ENCODE measurements around the gene PCDHGA1.

The PCDHGA1 gene

DNA sequence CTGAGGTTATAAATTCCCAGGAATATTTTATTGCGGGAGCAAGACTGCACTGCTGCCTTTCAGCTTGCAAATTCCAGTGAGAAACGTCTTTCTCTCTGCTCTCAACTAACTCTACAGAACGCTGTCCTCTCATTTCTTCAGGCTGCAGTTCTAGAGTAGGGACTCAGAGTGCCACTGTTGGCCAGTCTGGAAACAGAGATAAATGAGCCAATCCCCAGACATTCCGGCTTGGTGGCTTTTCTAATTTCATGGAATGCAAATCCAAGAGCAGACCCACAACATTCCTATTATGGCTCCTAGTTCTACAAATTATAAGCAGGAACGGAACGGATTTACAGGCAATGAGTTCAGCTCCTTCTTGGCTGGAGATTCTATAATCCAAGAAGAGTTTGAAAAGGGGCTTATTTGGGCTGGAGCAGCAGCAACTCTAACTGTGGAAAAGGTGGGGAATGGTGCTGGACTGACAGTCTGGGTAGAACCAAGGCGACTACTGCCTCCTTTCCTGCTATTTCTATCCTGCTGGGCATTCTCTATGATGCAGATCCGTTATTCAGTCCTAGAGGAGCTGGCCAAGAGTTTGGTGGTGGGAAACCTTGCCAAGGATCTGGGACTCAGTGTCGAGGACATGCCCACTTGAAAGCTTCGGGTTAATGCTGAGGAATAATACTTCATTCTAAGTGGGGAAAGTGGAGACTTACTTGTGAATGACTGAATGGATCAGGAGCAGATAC, 109.3 kb downstream of the PCDHGA1 start:
- no peak for DNase-seq (ENCODE audit: low spot score)

GRCh38 chr5:141440341-141440740, 110.0 kb downstream of the PCDHGA1 start:
- DNase-seq (ENCODE audit: low spot score): no peak

DNA sequence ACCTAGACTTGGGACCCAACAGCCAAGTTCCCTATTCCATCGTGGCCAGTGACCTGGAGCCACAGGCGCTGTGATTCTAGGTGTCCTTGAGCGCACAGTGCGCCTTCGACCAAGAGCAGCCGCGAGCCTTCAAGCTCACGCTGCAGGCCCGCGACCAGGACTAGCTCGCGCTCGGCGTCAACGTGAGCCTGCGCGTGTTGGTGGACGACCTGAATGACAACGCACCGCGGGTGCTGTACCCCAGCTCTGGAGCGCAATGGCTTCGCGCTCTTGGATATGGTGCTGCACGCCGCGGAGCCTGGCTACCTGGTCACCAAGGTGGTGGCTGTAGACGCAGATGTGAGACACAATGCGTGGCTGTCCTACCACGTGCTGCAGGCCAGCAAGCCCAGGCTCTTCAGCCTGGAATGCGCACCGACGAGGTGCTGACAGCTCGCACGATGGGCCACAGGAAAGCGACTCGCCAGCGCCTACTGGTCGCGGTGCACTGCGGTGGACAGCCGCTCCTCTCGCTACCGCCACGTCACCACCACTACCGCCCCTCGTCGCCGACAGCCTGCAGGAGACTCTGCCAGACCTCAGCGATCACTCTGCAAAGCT, 111.4 kb downstream of the PCDHGA1 start:
- DNase-seq (ENCODE audit: low spot score): no peak

DNA sequence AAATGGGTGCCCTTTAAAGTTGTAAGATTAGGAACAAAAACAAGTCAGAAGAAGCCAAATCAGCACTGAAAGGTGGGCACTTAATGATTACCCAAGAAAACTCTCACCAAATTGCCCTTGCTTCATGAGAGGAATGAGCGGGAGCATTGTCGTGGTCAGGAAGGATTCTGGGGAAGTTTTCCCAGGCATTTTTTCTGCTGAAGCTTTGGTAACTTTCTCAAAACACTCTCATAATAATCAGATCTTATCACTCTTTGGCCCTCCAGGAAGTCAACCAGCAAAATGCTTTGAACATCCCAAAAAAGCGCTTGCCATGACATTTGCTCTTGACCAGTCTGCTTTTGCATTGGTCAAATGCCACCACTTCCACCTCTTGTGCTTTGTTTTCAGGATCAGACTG, 135.0 kb downstream of the PCDHGA1 start:
- no peak for DNase-seq (ENCODE audit: low spot score)

- no peak for DNase-seq (ENCODE audit: low spot score)
Measured at GRCh38 chr5:141475625-141476131, 145.4 kb downstream of the PCDHGA1 start, which contains the start of gene PCDHGC3. TSS of gene PCDHGC3 (plus strand) at chr5:141475966. CDS start at chr5:141476117, 151 bp downstream.

DNA sequence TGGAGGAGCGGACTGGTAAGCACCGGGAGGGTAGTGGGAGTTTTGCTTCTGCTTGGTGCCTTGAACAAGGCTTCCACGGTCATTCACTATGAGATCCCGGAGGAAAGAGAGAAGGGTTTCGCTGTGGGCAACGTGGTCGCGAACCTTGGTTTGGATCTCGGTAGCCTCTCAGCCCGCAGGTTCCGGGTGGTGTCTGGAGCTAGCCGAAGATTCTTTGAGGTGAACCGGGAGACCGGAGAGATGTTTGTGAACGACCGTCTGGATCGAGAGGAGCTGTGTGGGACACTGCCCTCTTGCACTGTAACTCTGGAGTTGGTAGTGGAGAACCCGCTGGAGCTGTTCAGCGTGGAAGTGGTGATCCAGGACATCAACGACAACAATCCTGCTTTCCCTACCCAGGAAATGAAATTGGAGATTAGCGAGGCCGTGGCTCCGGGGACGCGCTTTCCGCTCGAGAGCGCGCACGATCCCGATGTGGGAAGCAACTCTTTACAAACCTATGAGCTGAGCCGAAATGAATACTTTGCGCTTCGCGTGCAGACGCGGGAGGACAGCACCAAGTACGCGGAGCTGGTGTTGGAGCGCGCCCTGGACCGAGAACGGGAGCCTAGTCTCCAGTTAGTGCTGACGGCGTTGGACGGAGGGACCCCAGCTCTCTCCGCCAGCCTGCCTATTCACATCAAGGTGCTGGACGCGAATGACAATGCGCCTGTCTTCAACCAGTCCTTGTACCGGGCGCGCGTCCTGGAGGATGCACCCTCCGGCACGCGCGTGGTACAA, 146.0 kb downstream of the PCDHGA1 start:
- no peak for DNase-seq (ENCODE audit: low spot score)

GRCh38 chr5:141477044-141477575, 146.8 kb downstream of the PCDHGA1 start:
- DNase-seq (ENCODE audit: low spot score): no peak

DNA sequence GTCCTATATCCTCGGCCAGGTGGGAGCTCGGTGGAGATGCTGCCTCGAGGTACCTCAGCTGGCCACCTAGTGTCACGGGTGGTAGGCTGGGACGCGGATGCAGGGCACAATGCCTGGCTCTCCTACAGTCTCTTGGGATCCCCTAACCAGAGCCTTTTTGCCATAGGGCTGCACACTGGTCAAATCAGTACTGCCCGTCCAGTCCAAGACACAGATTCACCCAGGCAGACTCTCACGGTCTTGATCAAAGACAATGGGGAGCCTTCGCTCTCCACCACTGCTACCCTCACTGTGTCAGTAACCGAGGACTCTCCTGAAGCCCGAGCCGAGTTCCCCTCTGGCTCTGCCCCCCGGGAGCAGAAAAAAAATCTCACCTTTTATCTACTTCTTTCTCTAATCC, 147.5 kb downstream of the PCDHGA1 start:
- no peak for DNase-seq (ENCODE audit: low spot score)

GRCh38 chr5:141478321-141478945, 148.1 kb downstream of the PCDHGA1 start:
- DNase-seq (ENCODE audit: low spot score): no peak

DNA sequence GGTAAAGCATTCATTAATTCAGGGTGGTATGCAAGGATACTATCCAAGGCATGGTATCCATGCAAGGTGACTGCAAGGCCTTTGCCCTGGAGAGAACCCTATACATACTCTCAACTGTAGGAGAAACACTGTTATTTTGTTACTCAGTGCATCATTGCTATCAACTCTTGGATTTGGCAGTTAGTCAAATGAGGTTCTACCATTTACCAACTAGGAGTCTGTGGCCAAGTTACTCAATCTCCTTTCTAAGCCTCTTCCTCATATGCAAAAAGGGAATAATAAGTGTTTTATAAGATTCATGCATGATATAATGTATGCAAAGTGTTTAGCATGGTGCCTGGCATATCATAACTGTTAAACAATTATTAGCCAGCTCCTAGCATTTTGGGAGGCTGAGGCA, 149.5 kb downstream of the PCDHGA1 start:
- no peak for DNase-seq (ENCODE audit: low spot score)

DNA sequence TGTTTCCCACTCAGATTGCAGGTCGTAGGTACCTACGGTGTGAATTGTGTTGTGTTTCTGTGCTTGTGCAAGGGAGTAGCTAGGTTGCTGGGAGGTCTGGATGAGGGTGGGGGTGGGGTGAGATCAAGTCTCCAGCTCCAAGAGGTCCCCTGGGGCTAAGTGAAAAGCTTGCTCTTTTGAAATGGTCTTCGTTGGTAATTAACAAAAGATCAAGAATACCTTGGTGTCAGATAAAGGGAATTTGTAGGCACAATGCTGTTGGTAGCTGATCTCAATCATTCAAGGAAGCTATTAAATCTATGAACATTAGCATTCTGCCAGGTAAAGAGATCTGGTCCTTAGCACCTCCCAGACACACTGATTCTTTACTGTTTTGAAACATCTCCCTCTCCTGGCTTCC, 153.6 kb downstream of the PCDHGA1 start:
- no peak for DNase-seq (ENCODE audit: low spot score)

DNA sequence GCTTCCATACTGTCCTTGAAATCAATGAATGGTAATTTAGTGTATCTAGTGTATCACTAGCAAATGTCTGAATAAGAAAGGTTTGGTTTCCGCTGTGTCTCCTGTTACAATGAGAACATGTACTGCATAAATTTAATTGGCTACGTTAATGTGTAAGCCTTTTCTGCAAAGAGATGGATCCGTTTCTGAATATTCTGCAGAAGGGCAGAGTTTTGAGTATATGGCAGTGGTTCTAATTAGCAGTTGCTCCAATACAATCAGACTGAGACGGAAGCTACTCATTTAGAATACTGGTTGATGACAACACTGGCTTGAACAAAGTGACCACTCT, 154.0 kb downstream of the PCDHGA1 start:
- no peak for DNase-seq (ENCODE audit: low spot score)

- DNase-seq (ENCODE audit: low spot score): no peak
Measured at GRCh38 chr5:141484641-141485311, 154.5 kb downstream of the PCDHGA1 start, which contains the start of gene PCDHGC4. TSS of gene PCDHGC4 (plus strand) at chr5:141485030. CDS start at chr5:141485174, 144 bp downstream.

DNA sequence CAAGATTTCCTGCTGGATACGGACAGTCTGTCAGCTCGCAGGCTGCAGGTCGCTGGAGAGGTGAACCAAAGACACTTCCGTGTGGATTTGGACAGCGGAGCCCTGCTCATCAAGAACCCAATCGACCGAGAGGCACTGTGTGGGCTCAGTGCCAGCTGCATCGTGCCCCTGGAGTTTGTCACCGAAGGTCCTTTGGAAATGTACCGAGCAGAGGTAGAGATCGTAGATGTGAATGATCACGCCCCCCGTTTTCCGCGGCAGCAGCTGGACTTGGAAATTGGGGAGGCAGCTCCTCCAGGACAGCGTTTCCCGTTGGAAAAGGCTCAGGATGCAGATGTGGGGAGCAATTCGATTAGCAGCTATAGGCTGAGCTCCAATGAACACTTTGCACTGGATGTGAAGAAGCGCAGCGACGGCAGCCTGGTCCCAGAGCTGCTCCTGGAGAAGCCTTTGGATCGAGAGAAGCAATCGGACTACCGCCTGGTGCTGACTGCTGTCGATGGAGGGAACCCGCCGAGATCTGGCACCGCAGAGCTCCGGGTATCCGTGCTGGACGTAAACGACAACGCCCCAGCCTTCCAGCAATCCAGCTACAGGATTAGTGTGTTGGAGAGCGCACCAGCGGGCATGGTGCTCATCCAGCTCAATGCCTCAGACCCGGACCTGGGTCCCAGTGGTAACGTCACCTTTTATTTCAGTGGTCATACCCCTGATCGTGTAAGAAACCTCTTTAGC, 155.2 kb downstream of the PCDHGA1 start:
- DNase-seq (ENCODE audit: low spot score): no peak

- DNase-seq (ENCODE audit: low spot score): no peak
Measured at GRCh38 chr5:141486091-141486490, 155.8 kb downstream of the PCDHGA1 start.

GRCh38 chr5:141487131-141487530, 156.8 kb downstream of the PCDHGA1 start:
- DNase-seq (ENCODE audit: low spot score): no peak

GRCh38 chr5:141488591-141489561, 158.6 kb downstream of the PCDHGA1 start, which contains the start of gene PCDHGC5:
TSS of gene PCDHGC5 (plus strand) at chr5:141489081. CDS start at chr5:141489241, 160 bp downstream.
- DNase-seq (ENCODE audit: low spot score): peak; percentile 82

DNA sequence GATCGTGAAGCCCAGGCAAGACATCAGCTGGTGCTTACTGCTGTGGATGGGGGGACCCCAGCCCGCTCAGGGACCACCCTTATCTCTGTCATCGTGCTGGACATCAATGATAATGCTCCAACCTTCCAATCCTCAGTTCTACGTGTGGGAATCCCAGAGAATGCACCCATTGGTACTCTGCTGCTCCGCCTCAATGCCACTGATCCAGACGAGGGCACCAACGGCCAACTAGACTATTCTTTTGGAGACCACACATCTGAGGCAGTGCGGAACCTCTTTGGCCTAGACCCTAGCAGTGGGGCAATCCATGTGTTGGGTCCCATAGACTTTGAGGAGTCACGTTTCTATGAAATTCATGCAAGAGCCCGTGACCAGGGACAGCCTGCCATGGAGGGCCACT, 159.5 kb downstream of the PCDHGA1 start:
- no peak for DNase-seq (ENCODE audit: low spot score)

DNA sequence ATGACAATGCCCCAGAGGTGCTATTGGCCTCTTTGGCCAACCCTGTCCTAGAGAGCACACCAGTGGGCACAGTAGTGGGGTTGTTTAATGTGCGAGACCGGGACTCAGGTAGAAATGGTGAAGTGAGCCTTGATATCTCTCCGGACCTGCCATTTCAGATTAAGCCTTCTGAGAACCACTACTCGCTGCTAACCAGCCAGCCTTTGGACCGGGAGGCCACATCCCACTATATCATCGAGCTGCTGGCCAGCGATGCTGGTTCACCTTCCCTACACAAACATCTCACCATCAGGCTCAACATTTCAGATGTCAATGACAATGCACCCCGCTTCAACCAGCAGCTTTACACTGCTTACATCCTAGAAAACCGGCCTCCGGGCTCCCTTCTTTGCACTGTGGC, 160.0 kb downstream of the PCDHGA1 start:
- no peak for DNase-seq (ENCODE audit: low spot score)
